SK-N-SH treated with all-trans-retinoic acid at 6 μM for 48 hours (cell line): ENCODE measurements around the gene RET.
"Not testable (repeated sequence)": the region's sequence is repeated elsewhere in the genome, so short reads cannot be mapped to it uniquely, and the experiment has no call there.

Experiments
- PATZ1 ChIP-seq: fragments of 250-450 bp; sonication (Bioruptor Pico); IDR thresholded peaks from 2 replicates; pipeline ENCODE4 v1.8.0; 2020; ENCODE audit warnings: mild to moderate bottlenecking, moderate library complexity, borderline replicate concordance
- PPARA ChIP-seq: fragments of 250-450 bp; sonication (Bioruptor Pico); IDR thresholded peaks from 2 replicates; pipeline ENCODE4 v1.5.0; 2020; ENCODE audit warnings: mild to moderate bottlenecking, borderline replicate concordance
- ZC3H10 ChIP-seq: fragments of 250-450 bp; sonication (Bioruptor Pico); IDR thresholded peaks from 2 replicates; pipeline ENCODE4 v1.5.1; 2021; ENCODE audit warnings: mild to moderate bottlenecking, moderate library complexity
- ZFP3 ChIP-seq: fragments of 250-450 bp; sonication (Bioruptor Pico); IDR thresholded peaks from 2 replicates; pipeline ENCODE4 v1.5.0; 2020; ENCODE audit warnings: mild to moderate bottlenecking, moderate library complexity
- ZNF70 ChIP-seq: fragments of 450-650 bp; formaldehyde crosslinking; IDR thresholded peaks from 2 replicates; pipeline ENCODE4 v1.5.0; 2020; ENCODE audit warnings: mild to moderate bottlenecking, moderate library complexity
- TF ChIP-seq, protein P1 (sequence below): fragments of 250-450 bp; sonication (Bioruptor Pico); IDR thresholded peaks from 2 replicates; pipeline ENCODE4 v1.5.1; 2020; ENCODE audit warnings: low read depth, mild to moderate bottlenecking, moderate library complexity

- not testable (repeated sequence) for TF ChIP-seq PPARA, PATZ1, ZFP3, ZNF70, ZC3H10 (CRISPR knock-in tag)
- TF ChIP-seq, protein P1, sequence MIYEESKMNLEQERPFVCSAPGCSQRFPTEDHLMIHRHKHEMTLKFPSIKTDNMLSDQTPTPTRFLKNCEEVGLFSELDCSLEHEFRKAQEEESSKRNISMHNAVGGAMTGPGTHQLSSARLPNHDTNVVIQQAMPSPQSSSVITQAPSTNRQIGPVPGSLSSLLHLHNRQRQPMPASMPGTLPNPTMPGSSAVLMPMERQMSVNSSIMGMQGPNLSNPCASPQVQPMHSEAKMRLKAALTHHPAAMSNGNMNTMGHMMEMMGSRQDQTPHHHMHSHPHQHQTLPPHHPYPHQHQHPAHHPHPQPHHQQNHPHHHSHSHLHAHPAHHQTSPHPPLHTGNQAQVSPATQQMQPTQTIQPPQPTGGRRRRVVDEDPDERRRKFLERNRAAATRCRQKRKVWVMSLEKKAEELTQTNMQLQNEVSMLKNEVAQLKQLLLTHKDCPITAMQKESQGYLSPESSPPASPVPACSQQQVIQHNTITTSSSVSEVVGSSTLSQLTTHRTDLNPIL = not testable (repeated sequence)
Observed at GRCh38 chr10:43099339-43099738, 22.5 kb downstream of the RET start.
